Sigmoid colon (tissue), 7 donors: ENCODE results near the gene GSTA4. TPM values are rescaled to one million over a fixed set of nuclear protein-coding genes. Genes with fewer than 3 reads are reported as not detected.
A peak's percentile ranks its signal among the peaks of the same experiment; 100 is the strongest.

ENCODE experiments used
- DNase-seq: peaks from one replicate; pipeline ENCODE4 v3.0.0-alpha.2; 2019
- H3K27ac ChIP-seq, 4 donors: fragments of 200-600 bp; sonication (generic); one replicate each; pipeline ENCODE4 v1.5.1; 2016 to 2019; ENCODE audit warnings: mild to moderate bottlenecking in 1 of 4
- H3K27me3 ChIP-seq, 3 donors: fragments of 200-600 bp; sonication (generic); one replicate each; pipeline ENCODE4 v1.5.1; 2019; ENCODE audit warnings: mild to moderate bottlenecking in 1 of 3
- H3K36me3 ChIP-seq, 4 donors: fragments of 200-600 bp; sonication (generic); one replicate each; pipeline ENCODE4 v1.5.1; 2016 to 2019
- H3K4me1 ChIP-seq, 4 donors: fragments of 200-600 bp; sonication (generic); one replicate each; pipeline ENCODE4 v1.5.1; 2017 to 2019
- H3K4me3 ChIP-seq, 4 donors: fragments of 200-600 bp; sonication (generic); one replicate each; pipeline ENCODE4 v1.5.1; 2017 to 2019; ENCODE audit warnings: mild to moderate bottlenecking in 2 of 4, moderate library complexity in 1 of 4
- H3K9me3 ChIP-seq, 4 donors: fragments of 200-600 bp in 3 of 4; sonication (generic) in 3 of 4; one replicate each; pipeline versions ENCODE4 v1.5.1 to v1.6.1; 2013 to 2019
- CTCF ChIP-seq, 4 experiments: fragments of 450-650 bp in 3 of 4; fragments of 200-600 bp in 1 of 4; IDR thresholded peaks; one replicate each; pipeline ENCODE4 v1.5.1; 2016 to 2019; ENCODE audit warnings: antibody characterized with exemption in 4 of 4, mild to moderate bottlenecking in 3 of 4, moderate library complexity in 2 of 4
- EP300 ChIP-seq, 4 donors: sonication (generic); formaldehyde crosslinking; IDR thresholded peaks; one replicate each; pipeline ENCODE4 v1.6.1; 2017; ENCODE audit warnings: antibody characterized with exemption in 4 of 4
- POLR2A ChIP-seq, 2 donors: fragments of 450-650 bp; IDR thresholded peaks; one replicate each; pipeline ENCODE4 v1.6.1; 2016; ENCODE audit warnings: antibody characterized with exemption in 2 of 2, mild to moderate bottlenecking in 2 of 2, moderate library complexity in 2 of 2
- POLR2AphosphoS5 ChIP-seq, 4 donors: sonication (generic); formaldehyde crosslinking; IDR thresholded peaks; one replicate each; pipeline ENCODE4 v1.6.1; 2017; ENCODE audit warnings: antibody characterized with exemption in 4 of 4
- WGBS, 2 donors: extraction: QIAGEN DNeasy Blood & Tissue Kit; methylation state at CpG; one replicate each; pipeline ENCODE4 v1.1.7; 2013; 5-methylcytosine and 5-hydroxymethylcytosine counted together
- intact Hi-C: fragments of 100-400 bp; cut with DNase I; formaldehyde crosslinking; loops from one replicate; pipeline ENCODE4 v1.15.1; 2023
- polyA plus RNA-seq, 3 donors: library from polyadenylated mRNA; stranded (reverse); fragments of 200-250 nt; gene quantifications; one replicate each; pipeline ENCODE4 v1.2.3, GENCODE V29; 2013
- total RNA-seq, 4 donors: library from RNA; depleted of rRNA; stranded (reverse); fragments of >200 nt; gene quantifications; one replicate each; pipeline ENCODE4 v1.1.0, GENCODE V29; 2016
- donor health status: healthy with polysubstance abuse.
- donor health status: Bipolar disorder and iron deficiency.
- donor health status: healthy.

The GSTA4 gene
- total and polyA plus RNA-seq, 7 donors = 15.6 to 37.0 (median 21.0) TPM

DNA sequence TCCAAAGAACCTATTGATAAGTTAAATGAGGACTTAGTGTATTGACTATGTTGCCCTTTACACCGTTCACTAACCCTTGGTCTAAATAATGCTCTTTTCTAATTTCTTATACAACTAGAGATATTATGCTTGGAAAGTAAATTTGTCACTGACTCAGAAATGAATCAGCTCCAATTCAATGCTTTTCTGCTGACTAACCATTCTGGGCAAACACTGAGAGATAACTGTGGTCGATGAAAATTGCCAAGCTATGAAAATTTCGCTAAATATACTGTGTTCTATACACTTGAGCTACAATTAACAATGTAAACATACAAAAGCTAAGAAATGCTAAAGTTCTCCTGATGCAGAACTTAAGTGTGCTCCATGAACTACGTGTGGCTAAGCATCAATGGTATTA is 47.0 kb upstream of the GSTA4 start:
- DNase-seq = no peak
- intact Hi-C loops = no loop called here
- Histone ChIP-seq H3K36me3 (peaks cover 0 to 41% (median 12%) of the 10 kb centered on the region in 4 donors), H3K4me3 (no peak overlapping the region), H3K27ac (peak overlapping the region in 3 of 4 donors; percentile 38 to 60 (median 54)), H3K27me3 (no peaks in the 10 kb centered on the region), H3K4me1 (peaks cover 0 to 43% (median 39%) of the 10 kb centered on the region in 4 donors), H3K9me3 (no peaks in the 10 kb centered on the region)
- 81 to 84% methylated on average over 4 of the region's 4 CpGs for WGBS, 2 donors
- TF ChIP-seq EP300 (IDR thresholded peaks at IDR 0.05) (no peak), POLR2A (IDR thresholded peaks at IDR 0.05) (no peak), CTCF (IDR thresholded peaks at IDR 0.05) (no peak), POLR2AphosphoS5 (IDR thresholded peaks at IDR 0.05) (no peak)

GRCh38 chr6:53041356-53041755 is 46.3 kb upstream of the GSTA4 start:
- 92 to 93% methylated on average over 4 of the region's 4 CpGs for WGBS, 2 donors
- H3K36me3 ChIP-seq = peaks cover 0 to 45% (median 12%) of the 10 kb centered on the region in 4 donors
- no peak overlapping the region for H3K4me3 ChIP-seq
- H3K27ac ChIP-seq = peak overlapping the region in 3 of 4 donors; percentile 38 to 60 (median 54)
- TF ChIP-seq EP300 (IDR thresholded peaks at IDR 0.05) = no peak
- TF ChIP-seq POLR2AphosphoS5 (IDR thresholded peaks at IDR 0.05) = no peak
- TF ChIP-seq CTCF (IDR thresholded peaks at IDR 0.05) = no peak
- no peak for TF ChIP-seq POLR2A (IDR thresholded peaks at IDR 0.05)
- intact Hi-C loops = no loop called here
- DNase-seq = no peak
- no peaks in the 10 kb centered on the region for H3K27me3 ChIP-seq
- no peaks in the 10 kb centered on the region for H3K9me3 ChIP-seq
- H3K4me1 ChIP-seq = peaks cover 0 to 43% (median 39%) of the 10 kb centered on the region in 4 donors

DNA sequence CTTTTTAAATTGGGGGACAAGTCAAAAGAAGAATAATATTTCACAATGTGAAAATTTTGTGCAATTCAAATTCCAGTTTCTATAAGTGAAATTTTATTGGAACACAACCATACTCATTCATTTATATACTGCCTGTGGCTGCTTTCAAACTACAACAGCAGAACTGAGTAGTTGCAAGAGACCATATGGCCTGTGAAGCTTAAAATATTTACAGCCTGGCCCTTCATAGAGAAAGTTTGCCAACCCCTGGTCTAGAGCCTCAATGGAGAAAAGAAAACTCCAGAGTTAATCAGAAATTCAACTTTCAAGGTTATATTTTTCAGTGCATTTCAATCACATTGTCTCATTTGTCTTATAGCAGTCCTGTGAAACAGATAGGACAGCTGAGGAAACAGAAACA is 43.5 kb upstream of the GSTA4 start:
- DNase-seq = no peak
- intact Hi-C loops = no loop called here
- peaks cover 7 to 60% (median 12%) of the 10 kb centered on the region in 4 donors for H3K36me3 ChIP-seq

DNA sequence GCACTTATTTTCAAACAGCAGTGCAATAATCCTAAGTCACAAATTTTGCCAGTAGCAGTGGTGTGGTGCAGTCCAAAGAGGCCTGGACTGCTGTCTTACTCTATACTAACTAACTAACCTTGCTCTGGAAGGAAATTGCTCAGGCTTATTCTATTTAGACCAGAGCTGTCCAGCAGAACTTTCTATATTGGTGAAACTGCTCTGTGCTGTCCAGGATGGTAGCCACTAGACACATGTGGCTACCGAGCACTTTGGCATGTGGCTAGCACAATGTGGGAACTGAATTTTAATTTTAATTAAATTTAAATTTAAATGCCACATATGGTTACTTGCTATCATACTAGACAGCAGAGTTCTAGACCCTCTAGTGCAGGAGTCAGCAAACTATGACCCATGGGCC is 43.1 kb upstream of the GSTA4 start:
- H3K9me3 ChIP-seq = no peaks in the 10 kb centered on the region
- peaks cover 0 to 49% (median 37%) of the 10 kb centered on the region in 4 donors for H3K4me1 ChIP-seq
- H3K27me3 ChIP-seq = no peaks in the 10 kb centered on the region
- no peak overlapping the region for H3K27ac ChIP-seq
- DNase-seq = no peak
- TF ChIP-seq EP300 (IDR thresholded peaks at IDR 0.05) (no peak), CTCF (IDR thresholded peaks at IDR 0.05) (no peak), POLR2A (IDR thresholded peaks at IDR 0.05) (no peak), POLR2AphosphoS5 (IDR thresholded peaks at IDR 0.05) (no peak)
- no peak overlapping the region for H3K4me3 ChIP-seq
- WGBS, 2 donors = 44 to 96% methylated on average over 1 of the region's 1 CpG
- H3K36me3 ChIP-seq = peaks cover 7 to 60% (median 12%) of the 10 kb centered on the region in 4 donors
- intact Hi-C loops = no loop called here

More for the DNA sequence above, 43.5 kb upstream of the GSTA4 start:
- TF ChIP-seq EP300 (IDR thresholded peaks at IDR 0.05) (no peak), POLR2AphosphoS5 (IDR thresholded peaks at IDR 0.05) (no peak), CTCF (IDR thresholded peaks at IDR 0.05) (no peak), POLR2A (IDR thresholded peaks at IDR 0.05) (no peak)
- Histone ChIP-seq H3K4me1 (peaks cover 0 to 49% (median 37%) of the 10 kb centered on the region in 4 donors), H3K27me3 (no peaks in the 10 kb centered on the region), H3K27ac (no peak overlapping the region), H3K4me3 (no peak overlapping the region), H3K9me3 (no peaks in the 10 kb centered on the region)
